ENCODE measurements around the gene HTR7. TPM values are rescaled to one million over a fixed set of nuclear protein-coding genes. Genes with fewer than 3 reads are reported as not detected.

Gene HTR7
- total RNA-seq, 4 donors from 2014 or later, result 0.53 to 2.7 (median 1.2) TPM

GRCh38 chr10:90849956-90850749 is 7.7 kb downstream of the HTR7 start:
- peaks cover 0 to 9% (median 4%) of the 10 kb centered on the region in 3 donors for H3K4me1 ChIP-seq
- no peak overlapping the region for H3K4me3 ChIP-seq
- no peak for DNase-seq
- TF ChIP-seq POLR2A (IDR thresholded peaks at IDR 0.05) (no peak), CTCF (IDR thresholded peaks at IDR 0.05) (no peak)
- WGBS, 2 donors, result 10 to 36% methylated on average over 1 of the region's 1 CpG
- H3K9me3 ChIP-seq, result peaks cover 0 to 19% (median 5%) of the 10 kb centered on the region in 3 donors
- intact Hi-C loops (cut with DNase I), result no loop called here
- H3K27ac ChIP-seq, result no peak overlapping the region
- H3K27me3 ChIP-seq, result peaks cover 0 to 34% (median 0%) of the 10 kb centered on the region in 4 donors
- H3K36me3 ChIP-seq, result no peaks in the 10 kb centered on the region

GRCh38 chr10:90847436-90847835 is 10.4 kb downstream of the HTR7 start:
- Histone ChIP-seq H3K36me3 (no peaks in the 10 kb centered on the region), H3K27ac (no peak overlapping the region), H3K27me3 (peaks cover 0 to 15% (median 0%) of the 10 kb centered on the region in 4 donors), H3K9me3 (peaks cover 0 to 19% (median 5%) of the 10 kb centered on the region in 3 donors), H3K4me3 (no peak overlapping the region), H3K4me1 (peaks cover 0 to 9% (median 4%) of the 10 kb centered on the region in 3 donors)
- DNase-seq, result no peak
- intact Hi-C loops (cut with DNase I), result no loop called here
- TF ChIP-seq CTCF (IDR thresholded peaks at IDR 0.05), result no peak
- TF ChIP-seq POLR2A (IDR thresholded peaks at IDR 0.05), result no peak
- 6 to 18% methylated on average over 1 of the region's 1 CpG for WGBS, 2 donors

- Histone ChIP-seq H3K4me1 (peaks cover 0 to 9% (median 4%) of the 10 kb centered on the region in 3 donors), H3K27me3 (peaks cover 0 to 17% (median 0%) of the 10 kb centered on the region in 4 donors), H3K36me3 (no peaks in the 10 kb centered on the region), H3K4me3 (no peak overlapping the region), H3K9me3 (peaks cover 0 to 19% (median 5%) of the 10 kb centered on the region in 3 donors), H3K27ac (no peak overlapping the region)
- TF ChIP-seq POLR2A (IDR thresholded peaks at IDR 0.05) (no peak), CTCF (IDR thresholded peaks at IDR 0.05) (no peak)
- intact Hi-C loops (cut with DNase I), result no loop called here
- DNase-seq, result no peak
- 80 to 93% methylated on average over 1 of the region's 1 CpG for WGBS, 2 donors
Observed at GRCh38 chr10:90846746-90847145, 11.1 kb downstream of the HTR7 start.

- DNase-seq, result no peak
- H3K4me1 ChIP-seq, result peaks cover 0 to 9% (median 4%) of the 10 kb centered on the region in 3 donors
- H3K27ac ChIP-seq, result no peak overlapping the region
- no peak for TF ChIP-seq POLR2A (IDR thresholded peaks at IDR 0.05)
- TF ChIP-seq CTCF (IDR thresholded peaks at IDR 0.05), result no peak
- 58 to 80% methylated on average over 2 to 3 of the region's 3 CpGs for WGBS, 2 donors
- intact Hi-C loops (cut with DNase I), result no loop called here
- H3K4me3 ChIP-seq, result no peak overlapping the region
- H3K9me3 ChIP-seq, result peaks cover 0 to 12% (median 0%) of the 10 kb centered on the region in 3 donors
- H3K27me3 ChIP-seq, result peaks cover 0 to 18% (median 0%) of the 10 kb centered on the region in 4 donors
- no peaks in the 10 kb centered on the region for H3K36me3 ChIP-seq
Observed at GRCh38 chr10:90845726-90846125, 12.1 kb downstream of the HTR7 start.

- no peak overlapping the region for H3K4me3 ChIP-seq
- no peaks in the 10 kb centered on the region for H3K36me3 ChIP-seq
- H3K9me3 ChIP-seq, result no peaks in the 10 kb centered on the region
- H3K27me3 ChIP-seq, result peaks cover 0 to 18% (median 0%) of the 10 kb centered on the region in 4 donors
- TF ChIP-seq POLR2A (IDR thresholded peaks at IDR 0.05) (no peak), CTCF (IDR thresholded peaks at IDR 0.05) (no peak)
- H3K27ac ChIP-seq, result no peak overlapping the region
- 42 to 92% methylated on average over 1 of the region's 1 CpG for WGBS, 2 donors
- peaks cover 0 to 8% (median 4%) of the 10 kb centered on the region in 3 donors for H3K4me1 ChIP-seq
- intact Hi-C loops (cut with DNase I), result no loop called here
- no peak for DNase-seq
Observed at GRCh38 chr10:90842725-90843124, 15.1 kb downstream of the HTR7 start.
